Heart left ventricle (tissue), 16 donors: ENCODE data around the gene LRRIQ1. TPM values are rescaled to one million over a fixed set of nuclear protein-coding genes. Genes with fewer than 3 reads are reported as not detected.

Experiments used
- ATAC-seq, 4 donors: fragments of 200-7000 bp; cut with Tn5 transposase; one replicate each; pipeline ENCODE4 v1.9.1; 2020 to 2022; ENCODE audit warnings: moderate library complexity in 4 of 4, mild to moderate bottlenecking in 3 of 4, moderate number of reproducible peaks in 1 of 4
- DNase-seq, 5 donors: peaks; one replicate each; pipeline ENCODE4 v3.0.0-alpha.2; 2020
- H3K27ac ChIP-seq, 12 donors: fragments of 200-600 bp; sonication (generic) in 4 of 12; one replicate each; pipeline versions ENCODE4 v1.5.0 to v1.8.0; 2016 to 2022; ENCODE audit warnings: mild to moderate bottlenecking in 2 of 12
- H3K27me3 ChIP-seq, 9 donors: fragments of 200-600 bp; sonication (generic) in 2 of 9; one replicate each; pipeline versions ENCODE4 v1.5.1 to v1.8.0; 2016 to 2022; ENCODE audit warnings: mild to moderate bottlenecking in 3 of 9
- H3K36me3 ChIP-seq, 9 donors: fragments of 200-600 bp; sonication (generic) in 2 of 9; one replicate each; pipeline versions ENCODE4 v1.5.0 to v1.8.0; 2018 to 2022; ENCODE audit warnings: mild to moderate bottlenecking in 2 of 9
- H3K4me1 ChIP-seq, 12 donors: fragments of 200-600 bp; sonication (generic) in 4 of 12; one replicate each; pipeline versions ENCODE4 v1.5.0 to v1.8.0; 2016 to 2022; ENCODE audit warnings: mild to moderate bottlenecking in 3 of 12
- H3K4me3 ChIP-seq, 12 donors: fragments of 200-600 bp; sonication (generic) in 4 of 12; one replicate each; pipeline versions ENCODE4 v1.5.0 to v1.8.0; 2017 to 2022; ENCODE audit warnings: mild to moderate bottlenecking in 9 of 12, moderate library complexity in 4 of 12
- H3K9me3 ChIP-seq, 12 donors: fragments of 200-600 bp; sonication (generic) in 4 of 12; one replicate each; pipeline versions ENCODE4 v1.5.0 to v1.8.0; 2016 to 2022; ENCODE audit warnings: mild to moderate bottlenecking in 1 of 12
- POLR2A ChIP-seq, 2 donors: fragments of 450-650 bp; IDR thresholded peaks; one replicate each; pipeline ENCODE4 v1.6.1; 2017; ENCODE audit warnings: antibody characterized with exemption in 2 of 2, mild to moderate bottlenecking in 2 of 2, moderate library complexity in 2 of 2
- WGBS, 4 donors: extraction: QIAGEN DNeasy Blood & Tissue Kit in 2 of 4; methylation state at CpG; one replicate each; pipeline versions ENCODE4 v1.1.5 to v1.1.7; 2013 to 2018; 5-methylcytosine and 5-hydroxymethylcytosine counted together
- intact Hi-C, 10 donors: fragments of 100-400 bp; cut with DNase I; formaldehyde crosslinking; loops; one replicate each; pipeline versions ENCODE4 v1.11.1 to v1.14.2; 2022
- polyA plus RNA-seq, 2 donors: library from polyadenylated mRNA; stranded (reverse); fragments of 200-250 nt; gene quantifications; one replicate each; pipeline ENCODE4 v1.2.3, GENCODE V29; 2013
- total RNA-seq, 9 donors: library from RNA; depleted of rRNA in 2 of 9; stranded (reverse); fragments of >200 nt in 2 of 9; fragmentation: NEBNext Ultra II Directional in 3 of 9; extraction: Animal tissue kit (Norgen Biotek cat#: 25700) in 3 of 9; gene quantifications; one replicate each; pipeline versions ENCODE4 v1.1.0 to v1.2.4, GENCODE V29; 2016 to 2023
- TF ChIP-seq, protein P1 (sequence below), 12 donors: fragments of 200-600 bp; sonication (generic) in 4 of 12; IDR thresholded peaks; one replicate each; pipeline versions ENCODE4 v1.5.0 to v1.8.0; 2018 to 2022; ENCODE audit warnings: antibody characterized with exemption in 12 of 12, mild to moderate bottlenecking in 5 of 12
- donor health status: ischemic (EF 13 %, LVEDD 7.1; RV severe dilation, severe dysfunction).
- donor health status: healthy with polysubstance abuse.
- donor health status: DM: no; HTN: yes; CAD: no.
- donor health status: DM: no; HTN: no; CAD: no.
- donor health status: ischemic (EF 25% LVEDD 6.9; RV normal size, moderate dysfunction).
- donor health status: ischemic (EF 25% LVEDD 5.7; RV mildly dilated, moderate dysfunction).
- donor health status: healthy.
- donor health status: DM: yes; HTN: yes; CAD: no.
- donor health status: ischemic (EF 35%, LVEDD 5.7; RV mildly dilated, moderate dysfunction).
- donor health status: nonischemic (EF 11% LVEDD 7.7; RV severe dilation, severe dysfunction).
- donor health status: DM: yes; HTN: yes; CAD: no.
- donor health status: PGD.
- donor health status: ischemic (EF 29% LVEDD 5.4; RV normal size, mild dysfunction).
- donor health status: nonischemic (EF 23%, LVEDD 6.1; RV moderate dilation, normal function).

Gene LRRIQ1
- total and polyA plus RNA-seq, 11 donors, result 0.04 to 0.72 (median 0.41) TPM; not detected in 3

DNA sequence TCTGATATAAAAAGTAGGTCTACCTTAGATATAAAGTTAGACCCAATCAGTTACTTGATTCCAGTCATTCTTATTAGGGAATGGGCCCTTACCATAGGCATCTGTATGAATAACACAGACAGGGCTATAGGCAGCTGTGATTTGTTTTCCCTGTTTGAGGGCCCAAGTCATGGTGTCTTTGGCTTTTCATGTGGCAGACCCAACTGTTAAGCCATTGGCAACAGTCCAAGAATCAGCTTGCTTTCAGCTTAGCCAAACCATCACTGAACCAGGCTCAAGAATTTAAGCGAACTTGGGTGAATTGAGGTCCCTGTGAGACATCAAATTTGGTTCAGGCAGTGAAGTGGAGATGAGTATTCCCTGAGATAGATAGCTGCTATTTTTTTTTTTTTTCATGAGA is 111.2 kb downstream of the LRRIQ1 start:
- H3K36me3 ChIP-seq, result no peaks in the 10 kb centered on the region
- intact Hi-C loops, result no loop called here
- H3K4me3 ChIP-seq, result no peak overlapping the region
- TF ChIP-seq POLR2A (IDR thresholded peaks at IDR 0.05), result no peak
- TF ChIP-seq, protein P1, sequence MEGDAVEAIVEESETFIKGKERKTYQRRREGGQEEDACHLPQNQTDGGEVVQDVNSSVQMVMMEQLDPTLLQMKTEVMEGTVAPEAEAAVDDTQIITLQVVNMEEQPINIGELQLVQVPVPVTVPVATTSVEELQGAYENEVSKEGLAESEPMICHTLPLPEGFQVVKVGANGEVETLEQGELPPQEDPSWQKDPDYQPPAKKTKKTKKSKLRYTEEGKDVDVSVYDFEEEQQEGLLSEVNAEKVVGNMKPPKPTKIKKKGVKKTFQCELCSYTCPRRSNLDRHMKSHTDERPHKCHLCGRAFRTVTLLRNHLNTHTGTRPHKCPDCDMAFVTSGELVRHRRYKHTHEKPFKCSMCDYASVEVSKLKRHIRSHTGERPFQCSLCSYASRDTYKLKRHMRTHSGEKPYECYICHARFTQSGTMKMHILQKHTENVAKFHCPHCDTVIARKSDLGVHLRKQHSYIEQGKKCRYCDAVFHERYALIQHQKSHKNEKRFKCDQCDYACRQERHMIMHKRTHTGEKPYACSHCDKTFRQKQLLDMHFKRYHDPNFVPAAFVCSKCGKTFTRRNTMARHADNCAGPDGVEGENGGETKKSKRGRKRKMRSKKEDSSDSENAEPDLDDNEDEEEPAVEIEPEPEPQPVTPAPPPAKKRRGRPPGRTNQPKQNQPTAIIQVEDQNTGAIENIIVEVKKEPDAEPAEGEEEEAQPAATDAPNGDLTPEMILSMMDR (IDR thresholded peaks at IDR 0.05), result no peak
- no peaks in the 10 kb centered on the region for H3K9me3 ChIP-seq
- H3K27me3 ChIP-seq, result no peaks in the 10 kb centered on the region
- no peaks in the 10 kb centered on the region for H3K4me1 ChIP-seq
- no peak overlapping the region for H3K27ac ChIP-seq
- DNase-seq, result no peak
- ATAC-seq, result no peak
- 80 to 94% (median 90%) methylated on average over 1 of the region's 1 CpG for WGBS, 4 donors

DNA sequence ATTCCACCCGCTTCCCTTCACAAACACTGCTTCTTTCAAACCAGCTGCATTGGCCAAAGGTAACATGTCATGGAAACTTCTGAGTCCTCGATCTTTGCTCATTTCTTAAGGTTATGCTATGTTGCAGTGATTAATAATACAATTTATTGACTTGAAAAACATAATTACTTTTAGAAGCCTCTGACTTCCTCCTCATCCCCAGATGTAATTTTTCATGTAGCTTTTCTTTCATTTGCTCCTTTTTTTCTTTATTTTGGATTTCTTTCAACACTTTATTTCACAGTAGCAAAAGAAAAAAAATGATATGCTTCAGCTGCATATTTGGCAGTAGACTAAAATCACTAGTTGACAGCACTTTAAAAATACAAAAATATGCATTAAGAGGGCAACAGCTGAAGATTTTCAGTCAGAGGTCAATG is 116.2 kb downstream of the LRRIQ1 start:
- intact Hi-C loops, result no loop called here
- ATAC-seq, result no peak
- TF ChIP-seq POLR2A (IDR thresholded peaks at IDR 0.05), result no peak
- TF ChIP-seq, protein P1 (IDR thresholded peaks at IDR 0.05), result no peak
- Histone ChIP-seq H3K4me3 (no peak overlapping the region), H3K4me1 (no peaks in the 10 kb centered on the region), H3K9me3 (no peaks in the 10 kb centered on the region), H3K27me3 (no peaks in the 10 kb centered on the region), H3K36me3 (no peaks in the 10 kb centered on the region), H3K27ac (no peak overlapping the region)
- 53 to 62% (median 56%) methylated on average over 2 of the region's 2 CpGs for WGBS, 4 donors
- no peak for DNase-seq

DNA sequence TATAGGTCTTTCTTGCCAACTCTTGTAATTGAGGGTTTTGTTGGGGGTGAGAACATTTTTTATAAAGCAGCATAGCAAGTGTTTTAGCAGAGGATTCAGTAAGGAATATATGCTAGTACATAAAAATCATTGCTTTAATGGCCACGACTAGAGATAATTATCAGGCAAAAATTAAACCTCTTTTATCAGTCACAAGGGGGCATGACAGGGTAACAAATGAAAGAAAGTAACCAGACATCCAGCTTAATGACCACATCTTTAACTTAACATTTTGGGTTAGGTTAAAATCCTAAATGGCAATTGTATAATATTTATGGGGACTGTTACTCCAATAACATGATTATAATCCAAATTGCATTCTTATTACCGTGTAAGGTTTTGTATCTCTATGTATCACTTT is 119.6 kb downstream of the LRRIQ1 start:
- H3K36me3 ChIP-seq, result no peaks in the 10 kb centered on the region
- DNase-seq (no peak), ATAC-seq (no peak)
- no peak overlapping the region for H3K27ac ChIP-seq
- no peaks in the 10 kb centered on the region for H3K9me3 ChIP-seq
- no peak overlapping the region for H3K4me3 ChIP-seq
- TF ChIP-seq, protein P1 (IDR thresholded peaks at IDR 0.05), result no peak
- no peak for TF ChIP-seq POLR2A (IDR thresholded peaks at IDR 0.05)
- WGBS, 4 donors, result 32 to 45% (median 39%) methylated on average over 2 of the region's 2 CpGs
- H3K4me1 ChIP-seq, result no peaks in the 10 kb centered on the region
- intact Hi-C loops, result no loop called here
- no peaks in the 10 kb centered on the region for H3K27me3 ChIP-seq

DNA sequence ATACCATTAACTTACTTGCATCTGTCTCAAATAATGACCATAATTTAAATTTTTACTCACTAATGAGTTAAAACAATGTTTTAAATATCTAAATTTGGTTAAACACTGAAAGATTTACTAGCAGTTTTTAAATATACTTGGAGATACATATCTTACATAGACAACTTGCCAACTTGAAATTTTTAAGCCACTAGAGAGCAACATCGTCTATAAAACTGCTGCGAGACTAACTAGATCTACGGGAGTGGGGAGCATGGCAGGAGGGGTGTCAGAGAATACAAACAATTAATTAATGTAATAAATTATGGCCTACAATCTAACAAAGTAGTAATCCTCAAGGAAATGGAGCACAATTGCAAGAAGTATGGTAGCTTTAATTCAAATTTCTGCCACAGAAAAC is 120.4 kb downstream of the LRRIQ1 start:
- ATAC-seq, result no peak
- H3K36me3 ChIP-seq, result no peaks in the 10 kb centered on the region
- no peak for DNase-seq

More for the DNA sequence above, 120.4 kb downstream of the LRRIQ1 start:
- intact Hi-C loops, result no loop called here
- Histone ChIP-seq H3K27ac (no peak overlapping the region), H3K9me3 (no peaks in the 10 kb centered on the region), H3K27me3 (no peaks in the 10 kb centered on the region), H3K4me1 (no peaks in the 10 kb centered on the region), H3K4me3 (no peak overlapping the region)
- TF ChIP-seq, protein P1 (IDR thresholded peaks at IDR 0.05), result no peak
- TF ChIP-seq POLR2A (IDR thresholded peaks at IDR 0.05), result no peak
- 52 to 61% (median 59%) methylated on average over 3 of the region's 3 CpGs for WGBS, 4 donors
